Naive thymus-derived CD4-positive, alpha-beta T cell (primary cell): ENCODE results near the gene SEC24B. TPM values are rescaled to one million over a fixed set of nuclear protein-coding genes. Genes with fewer than 3 reads are reported as not detected.

ENCODE experiments used
- ATAC-seq: fragments of 150-1000 bp; cut with Tn5 transposase; 2 replicates; pipeline ENCODE4 v1.10.0; 2021; ENCODE audit warnings: mild to moderate bottlenecking, moderate library complexity
- CTCF ChIA-PET: fragments of 350-600 bp; sonication (Branson Sonifier 250); formaldehyde crosslinking; loops from one replicate; lab custom pipeline; 2021; ENCODE audit warnings: antibody characterized with exemption; lab: Charles Lee
- POLR2A ChIA-PET: fragments of 350-600 bp; sonication (Branson Sonifier 250); formaldehyde crosslinking; loops from one replicate; lab custom pipeline; 2021; ENCODE audit warnings: antibody characterized with exemption, inconsistent platforms; lab: Charles Lee
- DNase-seq, 9 donors: peaks; one replicate each; pipeline versions ENCODE4 v3.0.0 to v3.0.0-alpha.2; 2020 to 2022; ENCODE audit warnings: mixed read lengths in 1 of 9
- H3K27ac ChIP-seq: one replicate; pipeline ENCODE4 v1.7.0; 2013; ENCODE audit warnings: mild to moderate bottlenecking, low read depth, low read length, moderate library complexity
- H3K27me3 ChIP-seq, 2 donors: one replicate each; pipeline ENCODE4 v1.7.0; 2013; ENCODE audit warnings: low read length in 2 of 2, mild to moderate bottlenecking in 2 of 2, moderate library complexity in 2 of 2; ENCODE audit not compliant: control insufficient read depth in 2 of 2, insufficient read depth in 2 of 2
- H3K36me3 ChIP-seq, 3 experiments: 1 replicate in 2 of 3; 2 replicates in 1 of 3; pipeline ENCODE4 v1.7.0; 2013; ENCODE audit warnings: low read length in 3 of 3, mild to moderate bottlenecking in 3 of 3, moderate library complexity in 1 of 3; ENCODE audit not compliant: insufficient read depth in 3 of 3, control insufficient read depth in 2 of 3
- H3K4me1 ChIP-seq, 2 donors: one replicate each; pipeline ENCODE4 v1.7.0; 2013; ENCODE audit warnings: low read length in 2 of 2, mild to moderate bottlenecking in 2 of 2, moderate library complexity in 1 of 2; ENCODE audit not compliant: control insufficient read depth in 2 of 2, insufficient read depth in 2 of 2
- H3K4me3 ChIP-seq: 2 replicates; pipeline ENCODE4 v1.7.0; 2013; ENCODE audit warnings: mild to moderate bottlenecking, low read length
- H3K9me3 ChIP-seq, 3 experiments: 1 replicate in 2 of 3; 2 replicates in 1 of 3; pipeline ENCODE4 v1.7.0; 2013; ENCODE audit warnings: low read length in 3 of 3; ENCODE audit not compliant: control insufficient read depth in 2 of 3
- H3K27ac Mint-ChIP-seq, 9 donors: one replicate each; pipeline ENCODE4 v1.8.0; 2020 to 2022; ENCODE audit warnings: mixed read lengths in 9 of 9, mild to moderate bottlenecking in 8 of 9, moderate library complexity in 5 of 9, inconsistent platforms in 2 of 9
- H3K27me3 Mint-ChIP-seq, 5 donors: one replicate each; pipeline ENCODE4 v1.8.0; 2021 to 2022; ENCODE audit warnings: mixed read lengths in 5 of 5, mild to moderate bottlenecking in 1 of 5
- H3K36me3 Mint-ChIP-seq, 5 donors: one replicate each; pipeline ENCODE4 v1.8.0; 2020 to 2022; ENCODE audit warnings: mixed read lengths in 5 of 5, mild to moderate bottlenecking in 3 of 5, inconsistent platforms in 1 of 5
- H3K4me1 Mint-ChIP-seq, 7 donors: one replicate each; pipeline ENCODE4 v1.8.0; 2020 to 2022; ENCODE audit warnings: mixed read lengths in 7 of 7, mild to moderate bottlenecking in 3 of 7, inconsistent platforms in 1 of 7
- H3K4me3 Mint-ChIP-seq, 10 donors: one replicate each; pipeline ENCODE4 v1.8.0; 2020 to 2022; ENCODE audit warnings: mild to moderate bottlenecking in 10 of 10, mixed read lengths in 10 of 10, moderate library complexity in 6 of 10, inconsistent platforms in 2 of 10
- H3K9me3 Mint-ChIP-seq, 11 donors: one replicate each; pipeline ENCODE4 v1.8.0; 2020 to 2022; ENCODE audit warnings: mixed read lengths in 11 of 11, mild to moderate bottlenecking in 4 of 11, inconsistent platforms in 1 of 11, moderate library complexity in 1 of 11
- intact Hi-C, 2 donors: fragments of 100-400 bp; cut with micrococcal nuclease; formaldehyde crosslinking; loops; one replicate each; pipeline ENCODE4 v1.15.1; 2023
- polyA plus RNA-seq, 2 donors: library from polyadenylated mRNA; unstranded; fragments of 300-500 nt; fragmentation: Illumina TruSeq; gene quantifications; one replicate each; pipeline ENCODE4 v1.2.3, GENCODE V29; 2021
- total RNA-seq, 6 experiments: library from RNA in 5 of 6; stranded (reverse) in 5 of 6; gene quantifications; 1 replicate in 5 of 6; 2 replicates in 1 of 6; pipeline ENCODE4 v1.2.3 and lab custom pipeline; 2021 to 2026

Gene SEC24B
- total and polyA plus RNA-seq, 7 experiments from 2014 or later: 14.5 to 41.8 (median 33.2) TPM

DNA sequence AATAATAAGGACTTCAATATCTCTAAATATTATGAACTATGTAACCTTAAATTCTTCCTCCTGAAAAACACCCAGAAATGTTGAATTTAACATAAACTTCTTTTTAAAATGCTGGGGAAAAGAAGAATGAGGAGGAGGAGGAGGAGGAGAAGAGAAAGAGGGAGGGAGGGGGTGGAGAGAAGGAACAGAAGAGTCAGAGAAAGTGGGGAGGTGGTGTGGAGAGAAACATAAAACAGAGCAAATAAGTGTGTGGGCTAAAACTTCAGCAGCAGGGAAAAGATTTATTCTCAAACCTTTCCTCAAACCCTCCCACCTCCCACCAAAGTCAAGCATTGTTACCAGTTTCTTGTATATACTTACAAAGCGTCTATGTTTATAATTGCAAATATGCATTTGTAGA, 34.7 kb upstream of the SEC24B start:
- H3K4me3 Mint-ChIP-seq: no peak overlapping the region
- POLR2A ChIA-PET: no interaction called here
- ATAC-seq (no peak), DNase-seq (no peak)
- peaks cover 9 to 48% (median 12%) of the 10 kb centered on the region in 5 donors for H3K27me3 Mint-ChIP-seq
- H3K36me3 Mint-ChIP-seq: no peaks in the 10 kb centered on the region
- peaks cover 0 to 1% (median 0%) of the 10 kb centered on the region in 7 donors for H3K4me1 Mint-ChIP-seq
- peaks cover 0 to 2% (median 0%) of the 10 kb centered on the region in 11 donors for H3K9me3 Mint-ChIP-seq
- Histone ChIP-seq H3K9me3 (no peaks in the 10 kb centered on the region), H3K4me1 (no peaks in the 10 kb centered on the region), H3K4me3 (no peak overlapping the region), H3K36me3 (no peaks in the 10 kb centered on the region), H3K27me3 (peaks cover 0 to 3% of the 10 kb centered on the region in 2 donors), H3K27ac (no peak overlapping the region)
- intact Hi-C loops: no loop called here
- CTCF ChIA-PET: no interaction called here
- no peak overlapping the region for H3K27ac Mint-ChIP-seq

- no peaks in the 10 kb centered on the region for H3K36me3 ChIP-seq
- POLR2A ChIA-PET: no interaction called here
- no peaks in the 10 kb centered on the region for H3K9me3 ChIP-seq
- no peak overlapping the region for H3K27ac Mint-ChIP-seq
- H3K4me1 Mint-ChIP-seq: no peaks in the 10 kb centered on the region
- H3K4me3 Mint-ChIP-seq: no peak overlapping the region
- no peaks in the 10 kb centered on the region for H3K4me1 ChIP-seq
- peak in 7 of 9 donors; percentile 21 to 63 (median 42) for DNase-seq
- H3K4me3 ChIP-seq: no peak overlapping the region
- no peaks in the 10 kb centered on the region for H3K9me3 Mint-ChIP-seq
- H3K27ac ChIP-seq: no peak overlapping the region
- intact Hi-C loops: loop anchor here (1.0 to 5.0 kb wide), 4 partner anchors 572 to 1389 kb away; no protein-coding TSS in a partner anchor
- H3K36me3 Mint-ChIP-seq: no peaks in the 10 kb centered on the region
- no peaks in the 10 kb centered on the region for H3K27me3 ChIP-seq
- peaks cover 0 to 27% (median 0%) of the 10 kb centered on the region in 5 donors for H3K27me3 Mint-ChIP-seq
- peak; percentile 79 for ATAC-seq
- CTCF ChIA-PET: interaction anchor here (0.6 to 0.9 kb wide), 8 partner anchors 23 to 1674 kb away, joined by 3 to 4 read pairs (median 3); no protein-coding TSS in a partner anchor
Measured at GRCh38 chr4:109406337-109406931, 27.2 kb upstream of the SEC24B start.

DNA sequence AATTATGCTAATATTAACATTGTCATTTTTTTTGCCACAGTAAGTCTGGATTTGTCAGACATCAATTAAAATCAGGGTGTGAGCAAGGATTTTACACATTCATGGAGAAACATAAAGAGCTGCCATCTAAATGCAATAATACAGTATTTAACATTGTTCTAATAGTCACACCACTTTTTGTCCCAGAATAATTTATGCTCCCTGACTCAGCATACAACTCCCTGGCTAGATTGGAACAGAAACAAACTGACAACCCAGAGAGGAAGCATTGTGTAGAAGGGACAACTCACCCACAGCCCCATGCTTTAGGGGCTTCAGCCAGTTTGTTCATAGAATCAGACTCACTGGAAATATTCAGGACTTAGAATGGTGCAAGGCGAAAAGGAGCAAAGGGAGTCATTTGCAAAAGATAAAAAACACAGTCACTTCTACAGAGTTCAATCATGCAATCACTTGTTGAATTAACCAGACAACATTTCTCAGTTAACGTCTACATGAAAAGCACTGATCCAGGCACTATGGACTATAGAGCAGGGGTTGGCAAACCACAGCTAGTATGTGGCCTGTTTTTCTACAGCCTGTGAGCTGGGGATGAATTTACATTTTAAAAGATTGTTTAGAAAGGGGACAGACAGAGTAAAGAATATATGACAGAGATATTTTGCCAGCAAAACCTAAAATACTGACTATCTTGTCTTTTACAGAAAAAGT, 26.4 kb upstream of the SEC24B start:
- intact Hi-C loops: loop anchor here in 1 of 2 donors (5.0 kb wide), 2 partner anchors 725 to 1390 kb away; no protein-coding TSS in a partner anchor
- no peaks in the 10 kb centered on the region for H3K36me3 ChIP-seq
- H3K27ac ChIP-seq: no peak overlapping the region
- POLR2A ChIA-PET: no interaction called here
- H3K4me3 ChIP-seq: no peak overlapping the region
- no peaks in the 10 kb centered on the region for H3K27me3 ChIP-seq
- Mint-ChIP-seq H3K27me3 (peaks cover 0 to 21% (median 0%) of the 10 kb centered on the region in 5 donors), H3K9me3 (no peaks in the 10 kb centered on the region), H3K4me1 (no peaks in the 10 kb centered on the region), H3K36me3 (no peaks in the 10 kb centered on the region), H3K27ac (no peak overlapping the region), H3K4me3 (no peak overlapping the region)
- no peaks in the 10 kb centered on the region for H3K4me1 ChIP-seq
- CTCF ChIA-PET: no interaction called here
- DNase-seq (no peak), ATAC-seq (no peak)
- H3K9me3 ChIP-seq: no peaks in the 10 kb centered on the region

- peaks cover 0 to 22% (median 0%) of the 10 kb centered on the region in 5 donors for H3K27me3 Mint-ChIP-seq
- DNase-seq: no peak
- H3K27ac ChIP-seq: no peak overlapping the region
- CTCF ChIA-PET: no interaction called here
- no peak overlapping the region for H3K4me3 Mint-ChIP-seq
- no peaks in the 10 kb centered on the region for H3K36me3 Mint-ChIP-seq
- no peaks in the 10 kb centered on the region for H3K27me3 ChIP-seq
- no peaks in the 10 kb centered on the region for H3K36me3 ChIP-seq
- no peaks in the 10 kb centered on the region for H3K9me3 ChIP-seq
- no peaks in the 10 kb centered on the region for H3K9me3 Mint-ChIP-seq
- no peak overlapping the region for H3K4me3 ChIP-seq
- POLR2A ChIA-PET: no interaction called here
- no peaks in the 10 kb centered on the region for H3K4me1 Mint-ChIP-seq
- no peaks in the 10 kb centered on the region for H3K4me1 ChIP-seq
- no peak overlapping the region for H3K27ac Mint-ChIP-seq
- intact Hi-C loops: loop anchor here in 1 of 2 donors (5.0 kb wide), 2 partner anchors 726 to 1391 kb away; no protein-coding TSS in a partner anchor
- ATAC-seq: no peak
Measured at GRCh38 chr4:109408711-109409110, 24.9 kb upstream of the SEC24B start.

GRCh38 chr4:109410226-109410625, 23.4 kb upstream of the SEC24B start:
- Histone ChIP-seq H3K27me3 (no peaks in the 10 kb centered on the region), H3K4me3 (no peak overlapping the region), H3K4me1 (no peaks in the 10 kb centered on the region), H3K27ac (no peak overlapping the region), H3K36me3 (no peaks in the 10 kb centered on the region), H3K9me3 (no peaks in the 10 kb centered on the region)
- intact Hi-C loops: no loop called here
- no peak for ATAC-seq
- ChIA-PET POLR2A (no interaction called here), CTCF (interaction anchor here (0.7 kb wide), 1 partner anchor 30 kb away, joined by 5 read pairs; no protein-coding TSS in a partner anchor)
- H3K27me3 Mint-ChIP-seq: peaks cover 0 to 10% (median 0%) of the 10 kb centered on the region in 5 donors
- no peaks in the 10 kb centered on the region for H3K9me3 Mint-ChIP-seq
- H3K36me3 Mint-ChIP-seq: no peaks in the 10 kb centered on the region
- no peak overlapping the region for H3K27ac Mint-ChIP-seq
- H3K4me3 Mint-ChIP-seq: no peak overlapping the region
- DNase-seq: no peak
- H3K4me1 Mint-ChIP-seq: peaks cover 0 to 2% (median 0%) of the 10 kb centered on the region in 7 donors

GRCh38 chr4:109410776-109411175, 22.8 kb upstream of the SEC24B start:
- Mint-ChIP-seq H3K9me3 (no peaks in the 10 kb centered on the region), H3K36me3 (no peaks in the 10 kb centered on the region), H3K4me3 (no peak overlapping the region), H3K27ac (no peak overlapping the region), H3K4me1 (peaks cover 0 to 2% (median 0%) of the 10 kb centered on the region in 7 donors), H3K27me3 (peaks cover 0 to 7% (median 0%) of the 10 kb centered on the region in 5 donors)
- POLR2A ChIA-PET: no interaction called here
- no peak for DNase-seq
- H3K4me3 ChIP-seq: no peak overlapping the region
- intact Hi-C loops: no loop called here
- H3K4me1 ChIP-seq: no peaks in the 10 kb centered on the region
- no peaks in the 10 kb centered on the region for H3K36me3 ChIP-seq
- H3K9me3 ChIP-seq: no peaks in the 10 kb centered on the region
- H3K27me3 ChIP-seq: no peaks in the 10 kb centered on the region
- no peak for ATAC-seq
- CTCF ChIA-PET: interaction anchor here (0.8 to 1.1 kb wide), 2 partner anchors 415 to 537 kb away, joined by 3 read pairs; no protein-coding TSS in a partner anchor
- H3K27ac ChIP-seq: no peak overlapping the region
